ENCODE data around the gene METAP1.

METAP1 gene

DNA sequence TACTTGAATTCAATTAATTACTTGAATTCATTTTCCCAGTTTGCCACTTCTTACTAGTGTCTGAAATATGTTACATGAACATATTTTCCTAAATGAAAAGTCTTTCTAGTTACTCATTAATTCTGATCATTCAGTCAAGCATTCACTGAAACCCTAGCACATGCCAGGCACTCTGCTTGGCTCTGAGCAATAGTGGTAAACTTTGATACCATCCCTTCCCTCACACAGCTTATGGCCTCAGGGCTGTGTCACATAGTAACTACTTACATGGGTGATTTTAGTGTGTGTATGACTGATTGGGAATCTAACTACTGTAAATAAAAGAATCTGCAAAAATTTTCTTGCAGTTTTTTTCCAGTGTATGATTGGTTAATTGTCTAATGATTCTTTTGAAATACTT lies 32.7 kb downstream of the METAP1 start:
- Histone ChIP-seq H3K36me3 (ENCODE audit: insufficient read depth, low read depth, low read length) (peaks cover 30% of the 10 kb centered on the region), H3K4me1 (ENCODE audit: insufficient read depth, low read length) (peaks cover 35% of the 10 kb centered on the region), H3K9me3 (ENCODE audit: insufficient read depth, low read depth, low read length) (no peaks in the 10 kb centered on the region), H3K4me3 (ENCODE audit: low read length) (no peak overlapping the region), H3K9ac (ENCODE audit: low read depth, low read length) (no peak overlapping the region), H3K27ac (ENCODE audit: low read length) (no peak overlapping the region), H3K27me3 (ENCODE audit: insufficient read depth, low read length) (no peaks in the 10 kb centered on the region)

DNA sequence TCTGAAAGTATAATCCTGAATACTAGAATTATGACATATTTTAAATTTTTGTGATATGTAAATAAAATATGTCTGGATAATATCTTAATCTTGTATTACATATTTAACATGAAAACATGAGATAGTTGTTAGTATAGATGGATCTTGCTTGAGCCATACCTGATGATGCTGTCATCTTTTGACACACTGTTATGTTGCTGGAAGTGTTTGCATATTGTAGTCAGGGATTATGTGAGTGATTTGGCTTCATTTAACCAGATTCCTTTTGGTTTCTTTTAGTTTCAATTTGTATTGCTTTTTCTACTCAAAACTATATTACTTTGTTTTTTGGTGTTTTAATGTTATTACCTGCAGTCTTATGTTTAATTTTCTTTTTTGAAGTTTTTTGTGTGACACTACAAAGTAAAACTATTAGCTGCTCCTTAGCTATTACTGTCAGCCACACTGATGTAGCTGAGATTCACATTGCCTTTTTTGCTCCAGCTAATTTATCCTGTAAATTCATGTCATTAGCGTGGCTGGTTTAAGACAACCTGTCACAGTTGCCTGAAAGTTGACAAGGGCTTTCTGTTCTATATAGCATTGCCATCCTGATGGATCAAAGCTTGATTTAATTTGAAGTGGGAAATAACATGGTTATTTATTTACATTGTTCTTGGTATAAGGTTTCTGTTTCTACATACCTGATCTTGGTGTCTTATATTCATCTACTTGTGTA lies 33.7 kb downstream of the METAP1 start:
- H3K9me3 ChIP-seq (ENCODE audit: insufficient read depth, low read depth, low read length): no peaks in the 10 kb centered on the region
- H3K27me3 ChIP-seq (ENCODE audit: insufficient read depth, low read length): no peaks in the 10 kb centered on the region
- peaks cover 34% of the 10 kb centered on the region for H3K36me3 ChIP-seq (ENCODE audit: insufficient read depth, low read depth, low read length)
- no peak overlapping the region for H3K4me3 ChIP-seq (ENCODE audit: low read length)
- peaks cover 27% of the 10 kb centered on the region for H3K4me1 ChIP-seq (ENCODE audit: insufficient read depth, low read length)
- no peak overlapping the region for H3K27ac ChIP-seq (ENCODE audit: low read length)
- H3K9ac ChIP-seq (ENCODE audit: low read depth, low read length): no peak overlapping the region

DNA sequence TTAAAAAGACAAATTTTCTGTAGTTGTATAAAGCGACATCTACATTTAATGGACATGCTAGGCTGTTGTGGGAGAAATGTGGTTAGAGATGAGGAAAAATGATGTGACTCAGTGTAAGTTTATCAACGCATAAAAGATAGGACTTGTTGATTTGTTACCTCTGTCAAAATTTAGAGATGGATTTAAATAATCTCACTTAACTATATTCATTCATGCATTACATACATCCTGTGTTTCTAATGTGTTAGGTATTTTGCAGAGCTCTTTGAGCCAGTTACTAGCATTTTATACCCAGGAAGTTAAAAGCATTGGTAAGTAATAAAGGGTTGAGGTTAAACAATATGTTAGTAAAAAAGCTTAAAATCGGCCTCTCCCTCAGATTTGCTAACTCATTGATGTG lies 34.3 kb downstream of the METAP1 start:
- no peak overlapping the region for H3K27ac ChIP-seq (ENCODE audit: low read length)
- no peak overlapping the region for H3K4me3 ChIP-seq (ENCODE audit: low read length)
- no peak overlapping the region for H3K9ac ChIP-seq (ENCODE audit: low read depth, low read length)
- no peaks in the 10 kb centered on the region for H3K9me3 ChIP-seq (ENCODE audit: insufficient read depth, low read depth, low read length)
- peaks cover 41% of the 10 kb centered on the region for H3K36me3 ChIP-seq (ENCODE audit: insufficient read depth, low read depth, low read length)
- H3K4me1 ChIP-seq (ENCODE audit: insufficient read depth, low read length): peaks cover 20% of the 10 kb centered on the region
- no peaks in the 10 kb centered on the region for H3K27me3 ChIP-seq (ENCODE audit: insufficient read depth, low read length)

DNA sequence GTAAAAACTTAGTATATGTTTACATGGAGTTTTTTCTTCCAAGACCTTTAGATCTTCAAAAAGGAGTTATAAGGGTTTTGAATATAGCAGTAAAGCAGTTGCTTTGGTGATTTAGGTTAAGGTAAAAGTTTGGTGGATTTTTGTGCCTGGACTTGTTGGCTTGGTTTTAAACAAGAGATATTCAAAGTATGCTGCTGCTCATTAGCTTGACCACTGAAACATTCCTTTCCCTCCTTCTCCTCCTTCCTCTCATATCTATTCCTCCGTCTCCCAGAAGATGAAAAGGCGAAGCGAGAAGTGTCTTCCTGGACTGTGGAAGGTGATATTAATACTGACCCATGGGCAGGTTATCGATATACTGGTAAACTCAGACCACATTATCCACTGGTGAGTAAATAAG lies 38.4 kb downstream of the METAP1 start:
- no peaks in the 10 kb centered on the region for H3K27me3 ChIP-seq (ENCODE audit: insufficient read depth, low read length)
- peaks cover 5% of the 10 kb centered on the region; the same call in 1 of the 2 replicates for H3K9me3 ChIP-seq (ENCODE audit: insufficient read depth, low read depth, low read length)
- H3K36me3 ChIP-seq (ENCODE audit: insufficient read depth, low read depth, low read length): peaks cover 56% of the 10 kb centered on the region
- H3K27ac ChIP-seq (ENCODE audit: low read length): no peak overlapping the region
- H3K4me1 ChIP-seq (ENCODE audit: insufficient read depth, low read length): peaks cover 6% of the 10 kb centered on the region
- H3K9ac ChIP-seq (ENCODE audit: low read depth, low read length): no peak overlapping the region
- H3K4me3 ChIP-seq (ENCODE audit: low read length): no peak overlapping the region

DNA sequence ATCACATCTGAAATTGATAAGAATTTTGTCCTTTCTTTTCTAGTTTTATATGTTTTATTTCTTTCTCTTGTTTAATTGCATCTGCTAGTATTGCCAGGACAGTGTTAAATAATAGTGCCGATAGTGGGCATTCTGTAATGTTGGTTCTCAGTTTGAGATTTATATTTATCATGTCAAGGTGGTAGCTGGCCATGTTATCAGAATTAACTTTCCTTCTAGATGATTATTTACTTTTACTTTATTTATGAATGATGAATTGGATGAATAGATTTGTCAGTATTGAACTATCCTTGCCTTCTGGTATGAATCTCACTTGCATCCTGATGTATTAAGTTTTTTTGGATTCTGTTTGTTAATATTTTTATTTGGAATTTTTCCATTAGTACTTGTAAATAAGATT lies 42.7 kb downstream of the METAP1 start:
- Histone ChIP-seq H3K4me3 (ENCODE audit: low read length) (no peak overlapping the region; the same call in 1 of the 2 replicates), H3K27me3 (ENCODE audit: insufficient read depth, low read length) (no peaks in the 10 kb centered on the region), H3K9ac (ENCODE audit: low read depth, low read length) (no peak overlapping the region), H3K36me3 (ENCODE audit: insufficient read depth, low read depth, low read length) (peaks cover 55% of the 10 kb centered on the region), H3K4me1 (ENCODE audit: insufficient read depth, low read length) (no peaks in the 10 kb centered on the region), H3K9me3 (ENCODE audit: insufficient read depth, low read depth, low read length) (peaks cover 5% of the 10 kb centered on the region; the same call in 1 of the 2 replicates), H3K27ac (ENCODE audit: low read length) (no peak overlapping the region)

DNA sequence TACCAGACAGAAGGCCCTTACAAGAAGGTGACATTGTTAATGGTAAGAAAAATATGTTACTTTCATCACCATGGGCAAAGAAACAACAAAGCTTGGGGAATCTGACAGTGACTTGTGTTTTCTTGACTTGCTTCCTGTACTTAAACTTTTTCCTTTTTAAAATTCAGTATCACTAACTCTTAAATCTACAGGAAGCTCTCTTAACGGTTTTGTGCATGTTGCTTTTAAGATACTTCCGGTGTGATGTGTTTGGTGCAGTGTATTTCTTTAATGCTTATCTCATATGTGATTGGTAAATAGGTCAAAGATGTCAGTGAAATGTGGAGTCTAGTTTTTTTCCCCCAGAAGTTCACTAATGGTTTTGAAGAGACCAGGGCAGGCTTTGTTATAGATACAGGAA lies 47.8 kb downstream of the METAP1 start:
- Histone ChIP-seq H3K9me3 (ENCODE audit: insufficient read depth, low read depth, low read length) (no peaks in the 10 kb centered on the region), H3K36me3 (ENCODE audit: insufficient read depth, low read depth, low read length) (peaks cover 78% of the 10 kb centered on the region), H3K4me1 (ENCODE audit: insufficient read depth, low read length) (no peaks in the 10 kb centered on the region), H3K27me3 (ENCODE audit: insufficient read depth, low read length) (no peaks in the 10 kb centered on the region), H3K27ac (ENCODE audit: low read length) (no peak overlapping the region), H3K4me3 (ENCODE audit: low read length) (no peak overlapping the region), H3K9ac (ENCODE audit: low read depth, low read length) (no peak overlapping the region)

DNA sequence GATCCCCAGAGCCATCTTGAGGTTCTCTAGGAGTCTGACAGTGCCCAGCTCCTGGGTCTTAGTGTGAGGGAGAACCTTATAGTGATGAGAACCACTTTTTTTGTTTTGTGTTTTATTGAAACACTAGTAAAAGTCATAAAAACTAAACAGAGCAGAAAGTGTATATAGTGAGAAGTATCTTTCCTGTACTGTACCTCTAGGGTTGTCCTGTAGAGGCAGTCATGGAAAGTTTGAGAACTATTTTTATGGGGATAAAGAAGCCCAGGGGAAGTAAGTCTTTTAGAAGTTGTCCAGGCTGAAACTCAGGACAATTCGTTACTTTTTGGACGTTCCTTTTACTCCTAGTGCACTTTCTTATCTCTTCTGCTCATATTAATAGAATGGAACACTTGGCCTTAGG lies 52.2 kb downstream of the METAP1 start:
- no peaks in the 10 kb centered on the region for H3K4me1 ChIP-seq (ENCODE audit: insufficient read depth, low read length)
- no peaks in the 10 kb centered on the region for H3K9me3 ChIP-seq (ENCODE audit: insufficient read depth, low read depth, low read length)
- no peak overlapping the region for H3K27ac ChIP-seq (ENCODE audit: low read length)
- no peak overlapping the region for H3K4me3 ChIP-seq (ENCODE audit: low read length)
- H3K36me3 ChIP-seq (ENCODE audit: insufficient read depth, low read depth, low read length): peaks cover 92% of the 10 kb centered on the region
- H3K9ac ChIP-seq (ENCODE audit: low read depth, low read length): no peak overlapping the region
- H3K27me3 ChIP-seq (ENCODE audit: insufficient read depth, low read length): no peaks in the 10 kb centered on the region

DNA sequence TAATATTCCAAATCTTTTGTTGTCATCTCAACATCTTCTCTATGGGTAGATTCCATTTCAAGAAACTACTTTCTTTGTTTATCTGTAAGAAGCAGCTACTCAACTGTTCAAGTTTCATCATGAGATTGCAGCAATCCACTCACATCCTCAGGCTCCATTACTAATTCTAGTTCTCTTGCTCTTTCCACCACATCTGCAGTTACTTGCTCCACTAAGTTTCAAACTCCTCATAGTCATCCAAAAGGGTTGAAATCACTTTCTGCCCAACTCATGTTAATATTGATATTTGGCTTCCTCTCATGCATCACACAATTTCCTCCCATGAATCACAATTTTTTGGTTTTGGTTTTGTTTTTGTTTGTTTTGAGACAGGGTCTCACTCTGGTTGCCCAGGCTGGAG lies 57.4 kb downstream of the METAP1 start:
- no peak overlapping the region for H3K9ac ChIP-seq (ENCODE audit: low read depth, low read length)
- peaks cover 2% of the 10 kb centered on the region; the same call in 1 of the 2 replicates for H3K4me1 ChIP-seq (ENCODE audit: insufficient read depth, low read length)
- H3K9me3 ChIP-seq (ENCODE audit: insufficient read depth, low read depth, low read length): no peaks in the 10 kb centered on the region
- H3K27me3 ChIP-seq (ENCODE audit: insufficient read depth, low read length): no peaks in the 10 kb centered on the region
- H3K27ac ChIP-seq (ENCODE audit: low read length): no peak overlapping the region
- no peak overlapping the region for H3K4me3 ChIP-seq (ENCODE audit: low read length)
- H3K36me3 ChIP-seq (ENCODE audit: insufficient read depth, low read depth, low read length): peaks cover 78% of the 10 kb centered on the region

DNA sequence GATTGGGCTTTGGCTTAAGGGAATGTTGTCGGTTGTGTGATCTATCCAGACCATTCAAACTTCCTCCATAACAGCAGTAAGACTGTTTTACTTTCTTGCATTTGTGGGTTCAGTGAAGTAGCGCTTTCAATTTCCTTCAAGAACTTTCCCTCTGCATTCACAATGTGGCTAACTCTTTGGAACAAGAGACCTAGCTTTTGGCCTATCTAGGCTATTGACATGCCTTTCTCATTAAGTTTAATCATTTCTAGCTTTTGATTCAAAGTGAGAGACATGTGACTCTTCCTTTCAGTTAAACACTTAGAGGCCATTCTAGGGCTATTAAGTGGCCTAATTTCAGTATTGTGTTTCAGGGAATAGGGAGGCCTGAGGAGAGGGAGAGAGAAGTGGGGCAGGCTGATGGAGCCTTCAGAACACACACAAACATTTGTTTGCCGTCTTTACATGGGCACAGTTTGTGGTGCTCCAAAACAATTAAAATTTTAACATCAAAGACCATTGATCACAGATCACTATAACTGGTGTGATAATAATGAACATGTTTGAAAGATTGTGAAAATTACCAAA lies 59.0 kb downstream of the METAP1 start:
- Histone ChIP-seq H3K27me3 (ENCODE audit: insufficient read depth, low read length) (no peaks in the 10 kb centered on the region), H3K27ac (ENCODE audit: low read length) (no peak overlapping the region), H3K4me3 (ENCODE audit: low read length) (no peak overlapping the region), H3K36me3 (ENCODE audit: insufficient read depth, low read depth, low read length) (peaks cover 78% of the 10 kb centered on the region), H3K9ac (ENCODE audit: low read depth, low read length) (no peak overlapping the region), H3K4me1 (ENCODE audit: insufficient read depth, low read length) (peaks cover 2% of the 10 kb centered on the region), H3K9me3 (ENCODE audit: insufficient read depth, low read depth, low read length) (no peaks in the 10 kb centered on the region)

DNA sequence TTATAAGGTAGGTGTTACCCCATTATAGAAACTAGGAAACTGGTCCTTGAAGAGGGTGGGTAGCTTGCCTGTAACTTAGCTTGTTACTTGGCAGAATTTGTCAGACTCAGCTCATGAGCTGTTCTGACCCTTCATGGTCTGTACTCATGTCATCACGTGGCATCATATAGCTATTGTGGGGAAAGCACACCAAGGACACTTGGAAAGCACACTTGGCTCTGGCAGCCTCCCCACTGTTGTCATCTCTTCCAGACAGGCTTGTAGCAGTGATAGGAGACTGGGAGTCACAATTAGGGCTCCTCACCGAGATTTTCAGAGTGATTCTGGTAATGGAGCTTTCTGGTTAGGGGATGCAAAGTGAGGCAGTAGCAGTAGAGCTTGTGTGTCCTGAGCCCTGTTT lies 62.7 kb downstream of the METAP1 start:
- Histone ChIP-seq H3K27ac (ENCODE audit: low read length) (no peak overlapping the region), H3K4me3 (ENCODE audit: low read length) (no peak overlapping the region), H3K9ac (ENCODE audit: low read depth, low read length) (no peak overlapping the region), H3K36me3 (ENCODE audit: insufficient read depth, low read depth, low read length) (peaks cover 72% of the 10 kb centered on the region), H3K27me3 (ENCODE audit: insufficient read depth, low read length) (no peaks in the 10 kb centered on the region), H3K4me1 (ENCODE audit: insufficient read depth, low read length) (peaks cover 2% of the 10 kb centered on the region), H3K9me3 (ENCODE audit: insufficient read depth, low read depth, low read length) (no peaks in the 10 kb centered on the region)

DNA sequence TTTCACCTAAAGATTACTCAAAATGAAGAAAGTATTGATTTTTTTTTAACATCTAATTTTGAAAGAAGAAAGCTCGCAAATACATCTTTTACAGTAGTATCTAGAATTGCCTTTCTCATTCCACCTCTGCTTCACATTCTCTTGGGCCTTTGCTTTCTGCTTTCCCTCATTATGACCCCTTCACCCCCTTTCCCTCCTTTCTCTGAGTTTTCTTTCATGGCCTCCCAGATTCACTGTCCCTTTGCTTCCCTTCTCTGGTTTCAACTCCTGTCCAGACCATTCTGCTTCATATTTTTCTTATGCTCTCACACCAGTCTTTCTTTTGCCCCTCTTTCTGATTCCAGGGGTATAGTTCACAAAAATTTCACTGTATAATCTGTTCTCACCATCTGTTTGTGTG lies 64.0 kb downstream of the METAP1 start:
- Histone ChIP-seq H3K27ac (ENCODE audit: low read length) (no peak overlapping the region), H3K36me3 (ENCODE audit: insufficient read depth, low read depth, low read length) (peaks cover 67% of the 10 kb centered on the region), H3K9ac (ENCODE audit: low read depth, low read length) (no peak overlapping the region)

DNA sequence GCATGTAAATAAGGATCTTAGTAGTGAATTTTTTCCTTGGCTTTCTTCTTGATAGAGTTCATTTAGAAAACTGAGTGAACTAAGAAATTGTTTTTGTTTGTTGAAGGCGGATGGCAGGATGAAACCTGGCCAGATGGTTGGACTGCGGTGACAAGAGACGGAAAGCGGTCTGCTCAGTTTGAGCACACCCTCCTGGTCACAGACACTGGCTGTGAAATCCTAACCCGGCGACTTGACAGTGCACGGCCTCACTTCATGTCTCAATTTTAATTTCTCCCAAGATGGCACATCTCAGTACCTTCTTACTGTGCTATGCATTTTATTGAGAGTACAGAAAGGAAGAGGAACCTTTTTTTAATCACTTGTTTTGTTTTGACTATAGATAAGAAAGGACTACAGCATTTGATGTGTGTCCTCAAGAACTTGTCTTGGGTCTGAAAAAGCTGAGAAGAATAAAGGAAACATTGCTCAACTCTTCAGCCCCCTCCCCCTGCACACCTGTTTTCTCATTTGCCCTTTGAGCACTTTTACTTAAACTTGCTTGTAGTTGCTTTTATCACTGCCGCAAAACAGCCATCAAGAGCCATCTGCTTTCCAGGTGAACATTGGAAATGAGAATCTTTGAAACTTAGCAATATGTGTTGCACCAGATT lies 65.7 kb downstream of the METAP1 start:
- Histone ChIP-seq H3K27me3 (ENCODE audit: insufficient read depth, low read length) (no peaks in the 10 kb centered on the region), H3K27ac (ENCODE audit: low read length) (no peak overlapping the region), H3K36me3 (ENCODE audit: insufficient read depth, low read depth, low read length) (peaks cover 69% of the 10 kb centered on the region), H3K4me1 (ENCODE audit: insufficient read depth, low read length) (no peaks in the 10 kb centered on the region; the same call in 1 of the 2 replicates), H3K4me3 (ENCODE audit: low read length) (no peak overlapping the region), H3K9ac (ENCODE audit: low read depth, low read length) (no peak overlapping the region), H3K9me3 (ENCODE audit: insufficient read depth, low read depth, low read length) (no peaks in the 10 kb centered on the region)

More for the DNA sequence above, 64.0 kb downstream of the METAP1 start:
- Histone ChIP-seq H3K4me3 (ENCODE audit: low read length) (no peak overlapping the region), H3K27me3 (ENCODE audit: insufficient read depth, low read length) (no peaks in the 10 kb centered on the region), H3K9me3 (ENCODE audit: insufficient read depth, low read depth, low read length) (no peaks in the 10 kb centered on the region), H3K4me1 (ENCODE audit: insufficient read depth, low read length) (peaks cover 2% of the 10 kb centered on the region)

Measured in iPS-20b (cell line).